Lower leg skin (tissue), 3 donors: ENCODE measurements around the gene DDR1.
"Not testable (repeated sequence)": the region's sequence is repeated elsewhere in the genome, so short reads cannot be mapped to it uniquely, and the experiment has no call there.

Source experiments
- POLR2A ChIP-seq, 2 donors: fragments of 450-650 bp; IDR thresholded peaks; one replicate each; pipeline ENCODE4 v1.6.1; 2016 to 2017; ENCODE audit warnings: antibody characterized with exemption in 2 of 2, mild to moderate bottlenecking in 1 of 2, moderate library complexity in 1 of 2
- TF ChIP-seq, protein P1 (sequence below), 3 donors: fragments of 450-650 bp; IDR thresholded peaks; one replicate each; pipeline ENCODE4 v1.5.1; 2016; ENCODE audit warnings: antibody characterized with exemption in 3 of 3, mild to moderate bottlenecking in 3 of 3, moderate library complexity in 2 of 3

DNA sequence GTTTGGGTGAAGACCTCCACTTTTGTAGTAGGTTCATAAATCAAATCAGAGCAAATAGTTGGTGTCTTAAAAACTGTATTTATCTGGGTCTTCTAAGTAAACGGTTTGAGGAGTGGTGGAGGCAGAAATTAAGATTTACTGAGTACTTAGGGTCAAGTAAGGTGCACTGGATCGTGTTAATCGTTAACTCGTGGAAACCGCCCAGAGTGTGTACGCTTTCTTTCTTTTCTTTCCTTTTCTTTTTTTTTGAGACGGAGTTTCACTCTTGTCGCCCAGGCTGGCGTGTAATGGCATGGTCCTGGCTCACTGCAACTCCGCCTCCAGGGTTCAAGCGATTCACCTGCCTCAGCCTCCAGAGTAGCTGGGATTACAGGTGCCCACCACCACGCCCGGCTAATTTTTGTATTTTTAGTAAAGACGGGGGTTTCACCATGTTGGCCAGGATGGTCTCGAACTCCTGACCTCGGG is 23.0 kb downstream of the DDR1 start:
- TF ChIP-seq, protein P1, sequence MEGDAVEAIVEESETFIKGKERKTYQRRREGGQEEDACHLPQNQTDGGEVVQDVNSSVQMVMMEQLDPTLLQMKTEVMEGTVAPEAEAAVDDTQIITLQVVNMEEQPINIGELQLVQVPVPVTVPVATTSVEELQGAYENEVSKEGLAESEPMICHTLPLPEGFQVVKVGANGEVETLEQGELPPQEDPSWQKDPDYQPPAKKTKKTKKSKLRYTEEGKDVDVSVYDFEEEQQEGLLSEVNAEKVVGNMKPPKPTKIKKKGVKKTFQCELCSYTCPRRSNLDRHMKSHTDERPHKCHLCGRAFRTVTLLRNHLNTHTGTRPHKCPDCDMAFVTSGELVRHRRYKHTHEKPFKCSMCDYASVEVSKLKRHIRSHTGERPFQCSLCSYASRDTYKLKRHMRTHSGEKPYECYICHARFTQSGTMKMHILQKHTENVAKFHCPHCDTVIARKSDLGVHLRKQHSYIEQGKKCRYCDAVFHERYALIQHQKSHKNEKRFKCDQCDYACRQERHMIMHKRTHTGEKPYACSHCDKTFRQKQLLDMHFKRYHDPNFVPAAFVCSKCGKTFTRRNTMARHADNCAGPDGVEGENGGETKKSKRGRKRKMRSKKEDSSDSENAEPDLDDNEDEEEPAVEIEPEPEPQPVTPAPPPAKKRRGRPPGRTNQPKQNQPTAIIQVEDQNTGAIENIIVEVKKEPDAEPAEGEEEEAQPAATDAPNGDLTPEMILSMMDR (IDR thresholded peaks at IDR 0.05), result not testable (repeated sequence)
- TF ChIP-seq POLR2A (IDR thresholded peaks at IDR 0.05), result not testable (repeated sequence)
